Uterus (tissue), 4 donors: ENCODE measurements around the gene FUT1. TPM values are rescaled to one million over a fixed set of nuclear protein-coding genes. Genes with fewer than 3 reads are reported as not detected.

Experiments
- DNase-seq, 2 donors: peaks; one replicate each; pipeline ENCODE4 v3.0.0-alpha.2; 2019 to 2020
- H3K27ac ChIP-seq, 2 donors: fragments of 200-600 bp; sonication (generic); 1 replicate in 1 of 2; 2 replicates in 1 of 2; pipeline ENCODE4 v1.5.1; 2016 to 2018
- H3K27me3 ChIP-seq, 2 donors: fragments of 200-600 bp; sonication (generic); one replicate each; pipeline ENCODE4 v1.5.1; 2018 to 2019; ENCODE audit warnings: control low read depth in 1 of 2
- H3K36me3 ChIP-seq, 2 donors: fragments of 200-600 bp; sonication (generic); one replicate each; pipeline ENCODE4 v1.5.1; 2019; ENCODE audit warnings: control low read depth in 1 of 2
- H3K4me1 ChIP-seq, 2 donors: fragments of 200-600 bp; sonication (generic); one replicate each; pipeline ENCODE4 v1.5.1; 2018 to 2019; ENCODE audit warnings: control low read depth in 1 of 2
- H3K4me3 ChIP-seq, 2 donors: fragments of 200-600 bp; sonication (generic); 1 replicate in 1 of 2; 2 replicates in 1 of 2; pipeline ENCODE4 v1.5.1; 2018 to 2019; ENCODE audit warnings: mild to moderate bottlenecking in 1 of 2
- H3K9me3 ChIP-seq, 2 donors: fragments of 200-600 bp; sonication (generic); one replicate each; pipeline ENCODE4 v1.5.1; 2019; ENCODE audit warnings: control low read depth in 1 of 2
- CTCF ChIP-seq, 4 experiments: fragments of 200-600 bp in 2 of 4; fragments of 450-650 bp in 2 of 4; sonication (generic) in 2 of 4; IDR thresholded peaks; one replicate each; pipeline ENCODE4 v1.5.1; 2016 to 2019; ENCODE audit warnings: antibody characterized with exemption in 4 of 4, mild to moderate bottlenecking in 2 of 4, moderate library complexity in 1 of 4
- POLR2A ChIP-seq, 2 donors: fragments of 450-650 bp; IDR thresholded peaks; one replicate each; pipeline ENCODE4 v1.6.1; 2016; ENCODE audit warnings: antibody characterized with exemption in 2 of 2, mild to moderate bottlenecking in 1 of 2, moderate library complexity in 1 of 2
- intact Hi-C: fragments of 100-400 bp; cut with DNase I; formaldehyde crosslinking; loops from one replicate; pipeline ENCODE4 v1.15.1; 2023; ENCODE audit warnings: low total_unique reads
- total RNA-seq, 4 donors: library from RNA; depleted of rRNA in 3 of 4; stranded (reverse); fragments of >200 nt in 3 of 4; gene quantifications; one replicate each; pipeline versions ENCODE4 v1.1.0 to v1.2.4, GENCODE V29; 2014 to 2023
- donor health status: DM: yes; HTN: yes; CAD: no.

The FUT1 gene
- total RNA-seq, 4 donors from 2014 or later, result 1.5 to 17.7 (median 4.4) TPM

- TF ChIP-seq POLR2A (IDR thresholded peaks at IDR 0.05), result no peak
- no peak for TF ChIP-seq CTCF (IDR thresholded peaks at IDR 0.05)
- no peak overlapping the region for H3K4me3 ChIP-seq
- H3K9me3 ChIP-seq, result no peaks in the 10 kb centered on the region
- H3K27ac ChIP-seq, result no peak overlapping the region
- H3K36me3 ChIP-seq, result no peaks in the 10 kb centered on the region
- no peaks in the 10 kb centered on the region for H3K4me1 ChIP-seq
- no peak for DNase-seq
- no peaks in the 10 kb centered on the region for H3K27me3 ChIP-seq
- intact Hi-C loops, result no loop called here
Measured at GRCh38 chr19:48728911-48729664, 23.4 kb downstream of the FUT1 start.

- no peaks in the 10 kb centered on the region for H3K9me3 ChIP-seq
- DNase-seq, result no peak
- intact Hi-C loops, result no loop called here
- H3K4me3 ChIP-seq, result no peak overlapping the region
- peak overlapping the region in 1 of 2 donors; percentile 65 for H3K27ac ChIP-seq
- no peaks in the 10 kb centered on the region for H3K4me1 ChIP-seq
- no peaks in the 10 kb centered on the region for H3K27me3 ChIP-seq
- no peaks in the 10 kb centered on the region for H3K36me3 ChIP-seq
- TF ChIP-seq POLR2A (IDR thresholded peaks at IDR 0.05) (no peak), CTCF (IDR thresholded peaks at IDR 0.05) (no peak)
Measured at GRCh38 chr19:48726556-48726955, 25.9 kb downstream of the FUT1 start.

GRCh38 chr19:48724796-48725753, 27.4 kb downstream of the FUT1 start:
- Histone ChIP-seq H3K36me3 (no peaks in the 10 kb centered on the region), H3K27me3 (no peaks in the 10 kb centered on the region), H3K9me3 (no peaks in the 10 kb centered on the region)

GRCh38 chr19:48722196-48722708, 30.2 kb downstream of the FUT1 start:
- Histone ChIP-seq H3K27me3 (no peaks in the 10 kb centered on the region), H3K27ac (no peak overlapping the region), H3K4me3 (no peak overlapping the region), H3K4me1 (peaks cover 0 to 11% of the 10 kb centered on the region in 2 donors), H3K36me3 (no peaks in the 10 kb centered on the region), H3K9me3 (no peaks in the 10 kb centered on the region)
- TF ChIP-seq CTCF (IDR thresholded peaks at IDR 0.05) (no peak), POLR2A (IDR thresholded peaks at IDR 0.05) (no peak)
- intact Hi-C loops, result no loop called here
- DNase-seq, result no peak

More at GRCh38 chr19:48724796-48725753, 27.4 kb downstream of the FUT1 start:
- no peak overlapping the region for H3K4me3 ChIP-seq
- peak overlapping the region; percentile 73 to 83 for H3K27ac ChIP-seq
- peak; percentile 69 to 80 for DNase-seq
- intact Hi-C loops, result no loop called here
- no peak for TF ChIP-seq POLR2A (IDR thresholded peaks at IDR 0.05)
- no peak for TF ChIP-seq CTCF (IDR thresholded peaks at IDR 0.05)
- peaks cover 0 to 2% of the 10 kb centered on the region in 2 donors for H3K4me1 ChIP-seq
